Fibroblast of villous mesenchyme (primary cell): ENCODE measurements around the gene SNORC. TPM values are rescaled to one million over a fixed set of nuclear protein-coding genes. Genes with fewer than 3 reads are reported as not detected.
A peak's percentile ranks its signal among the peaks of the same experiment; 100 is the strongest.

Source experiments
- DNase-seq: peaks from one replicate; pipeline ENCODE4 v3.0.0-alpha.2; 2010; ENCODE audit warnings: low read depth
- H3K4me3 ChIP-seq: 2 replicates; pipeline ENCODE4 v1.5.1; 2011; ENCODE audit warnings: low read depth, mild to moderate bottlenecking, low read length
- total RNA-seq: library from RNA; depleted of rRNA; stranded (reverse); fragments of >200 nt; gene quantifications from 2 replicates; pipeline ENCODE4 v1.2.3, GENCODE V29; 2012
- TF ChIP-seq, protein P1 (sequence below): IDR thresholded peaks from 2 replicates; pipeline ENCODE4 v1.5.1; 2012; ENCODE audit warnings: low read depth, mild to moderate bottlenecking, low read length; ENCODE audit not compliant: insufficient read depth

SNORC gene
- total RNA-seq, 1 donor = 0.86 TPM

DNA sequence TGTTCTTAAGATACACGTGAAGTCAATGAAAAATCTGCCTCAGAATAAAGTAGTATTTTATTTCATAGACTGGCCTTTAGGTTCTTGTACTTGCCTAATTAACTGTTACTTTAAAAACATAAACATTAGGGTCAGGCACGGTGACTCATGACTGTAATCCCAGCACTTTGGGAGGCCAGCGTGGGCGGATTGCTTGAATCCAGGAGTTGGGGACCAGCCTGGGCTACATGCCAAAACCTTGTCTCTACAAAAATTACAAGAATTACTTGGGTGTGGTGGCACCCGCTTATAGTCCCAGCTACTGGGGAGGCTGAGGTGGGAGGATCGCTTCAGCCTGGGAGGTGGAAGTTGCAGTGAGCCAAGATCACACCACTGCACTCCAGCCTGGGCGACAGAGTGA, 16.0 kb upstream of the SNORC start:
- no peak overlapping the region for H3K4me3 ChIP-seq
- DNase-seq = peak; percentile 91
- TF ChIP-seq, protein P1, sequence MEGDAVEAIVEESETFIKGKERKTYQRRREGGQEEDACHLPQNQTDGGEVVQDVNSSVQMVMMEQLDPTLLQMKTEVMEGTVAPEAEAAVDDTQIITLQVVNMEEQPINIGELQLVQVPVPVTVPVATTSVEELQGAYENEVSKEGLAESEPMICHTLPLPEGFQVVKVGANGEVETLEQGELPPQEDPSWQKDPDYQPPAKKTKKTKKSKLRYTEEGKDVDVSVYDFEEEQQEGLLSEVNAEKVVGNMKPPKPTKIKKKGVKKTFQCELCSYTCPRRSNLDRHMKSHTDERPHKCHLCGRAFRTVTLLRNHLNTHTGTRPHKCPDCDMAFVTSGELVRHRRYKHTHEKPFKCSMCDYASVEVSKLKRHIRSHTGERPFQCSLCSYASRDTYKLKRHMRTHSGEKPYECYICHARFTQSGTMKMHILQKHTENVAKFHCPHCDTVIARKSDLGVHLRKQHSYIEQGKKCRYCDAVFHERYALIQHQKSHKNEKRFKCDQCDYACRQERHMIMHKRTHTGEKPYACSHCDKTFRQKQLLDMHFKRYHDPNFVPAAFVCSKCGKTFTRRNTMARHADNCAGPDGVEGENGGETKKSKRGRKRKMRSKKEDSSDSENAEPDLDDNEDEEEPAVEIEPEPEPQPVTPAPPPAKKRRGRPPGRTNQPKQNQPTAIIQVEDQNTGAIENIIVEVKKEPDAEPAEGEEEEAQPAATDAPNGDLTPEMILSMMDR = no peak

DNA sequence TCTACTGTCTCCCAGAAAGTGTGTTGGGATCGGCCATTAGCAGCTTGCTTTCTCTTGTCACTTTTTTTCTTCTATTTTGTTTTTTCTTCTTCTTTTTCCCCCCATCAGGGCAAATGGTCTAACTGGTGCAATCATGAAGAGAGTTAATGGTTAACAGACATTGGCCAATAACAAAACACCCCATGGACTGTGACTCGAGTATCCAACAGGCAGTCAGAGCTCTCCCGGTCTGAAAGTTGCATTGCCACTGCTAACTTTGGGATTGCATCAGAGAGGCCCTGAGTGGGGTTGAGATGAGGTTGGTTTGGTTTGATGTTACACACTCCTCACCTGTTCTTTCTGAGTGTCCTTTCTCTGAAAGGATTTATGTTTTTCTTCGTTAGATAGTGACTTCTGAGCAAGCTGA, 12.9 kb upstream of the SNORC start:
- TF ChIP-seq, protein P1 = no peak

DNA sequence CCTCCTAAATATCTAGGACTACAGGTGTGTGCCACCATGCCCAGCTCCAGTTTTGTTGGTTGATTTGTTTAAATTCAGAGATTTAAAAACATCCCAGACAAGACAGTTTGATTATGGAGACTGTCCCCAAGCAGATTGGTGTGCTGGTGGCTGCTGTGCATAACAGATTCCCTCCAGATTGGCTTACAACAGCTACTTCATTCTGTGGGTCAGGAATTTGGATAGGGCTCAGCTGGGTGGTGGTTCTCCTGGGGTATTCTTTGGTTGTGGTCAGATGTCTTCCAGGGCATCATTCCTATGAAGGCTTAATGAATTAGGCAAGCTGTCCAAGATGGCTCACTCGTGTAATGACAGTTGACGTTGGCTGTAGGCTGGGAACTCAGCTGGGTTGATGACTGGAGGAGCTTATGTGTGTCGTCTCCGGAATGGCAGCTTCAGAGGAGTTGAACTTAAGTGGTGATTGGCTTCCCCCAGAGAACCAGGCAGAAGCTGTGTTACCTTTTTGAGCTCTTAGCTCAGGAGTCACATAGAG, 10.6 kb upstream of the SNORC start:
- TF ChIP-seq, protein P1 = no peak
- no peak overlapping the region for H3K4me3 ChIP-seq
- no peak for DNase-seq

More for the DNA sequence above, 12.9 kb upstream of the SNORC start:
- peak; percentile 48 for DNase-seq
- H3K4me3 ChIP-seq = no peak overlapping the region

DNA sequence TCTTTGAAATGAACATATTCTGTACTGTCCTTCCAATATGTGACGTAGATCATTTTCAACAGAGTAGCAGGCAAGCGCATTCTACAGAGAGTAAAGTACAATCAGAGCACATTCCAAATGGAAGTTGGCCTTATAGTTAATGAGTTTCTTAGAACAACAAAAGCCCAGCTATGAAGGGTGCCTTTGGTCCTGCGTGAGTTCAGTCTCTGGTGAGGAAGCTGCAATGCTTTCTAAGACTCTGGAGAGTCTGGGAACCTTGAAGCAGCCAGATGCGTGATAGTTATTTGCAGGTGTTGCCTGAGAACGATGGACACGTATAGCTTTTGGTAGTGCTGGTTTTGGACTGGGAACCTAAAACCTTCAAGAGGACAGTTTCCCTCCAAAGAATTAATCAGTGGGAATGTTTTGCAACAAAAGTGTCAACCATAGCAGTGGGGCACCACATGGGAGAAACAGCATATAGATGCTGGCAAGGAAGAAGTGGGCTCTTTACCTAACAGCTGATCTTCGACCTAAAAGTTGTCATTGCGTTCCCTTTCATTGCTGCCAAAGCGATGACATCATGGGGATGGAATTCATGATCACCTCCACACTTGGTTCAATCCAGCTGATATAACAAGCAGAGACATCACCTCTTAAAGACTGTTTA, 9.3 kb upstream of the SNORC start:
- H3K4me3 ChIP-seq = no peak overlapping the region
- no peak for DNase-seq
- TF ChIP-seq, protein P1 = no peak

DNA sequence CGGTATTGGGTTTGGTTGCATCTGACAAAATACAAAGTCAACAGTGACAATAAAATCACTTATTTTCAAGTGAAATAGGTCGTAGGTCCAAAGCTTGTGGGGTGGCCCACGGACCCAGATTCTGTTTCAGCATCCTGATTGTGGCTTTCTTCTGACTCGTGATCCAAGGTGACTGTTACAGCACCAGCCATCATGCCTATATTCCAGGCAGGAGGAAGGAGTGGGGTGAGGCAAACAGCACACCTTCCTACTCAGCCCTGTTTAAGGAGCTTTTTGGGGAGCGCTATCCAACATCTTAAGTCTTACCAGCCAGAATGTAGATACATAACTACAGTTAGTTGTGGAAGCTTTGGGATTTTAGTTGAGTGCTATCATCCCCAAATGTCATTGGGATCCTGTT, 8.7 kb upstream of the SNORC start:
- TF ChIP-seq, protein P1 = no peak
- no peak overlapping the region for H3K4me3 ChIP-seq
- DNase-seq = no peak

DNA sequence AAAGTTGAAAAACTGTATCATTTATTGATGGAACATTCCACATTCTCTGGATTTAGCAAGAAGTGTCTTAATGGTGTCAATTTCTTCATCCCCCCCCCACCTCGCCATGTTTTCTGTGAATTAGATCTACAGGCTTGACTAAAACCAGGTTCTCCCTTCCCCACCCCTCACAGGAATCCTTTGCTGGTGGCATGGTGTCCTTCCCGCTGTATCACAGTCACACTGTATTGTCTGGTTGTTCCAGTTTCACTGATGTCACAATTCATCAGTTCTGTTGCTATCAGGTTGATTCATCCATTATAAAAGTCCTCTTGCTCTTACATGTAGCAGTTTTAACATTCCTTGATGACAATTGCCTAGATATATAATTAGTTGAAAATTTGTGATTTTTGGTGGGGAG, 6.1 kb upstream of the SNORC start:
- H3K4me3 ChIP-seq = no peak overlapping the region
- TF ChIP-seq, protein P1 = no peak
- DNase-seq = no peak

DNA sequence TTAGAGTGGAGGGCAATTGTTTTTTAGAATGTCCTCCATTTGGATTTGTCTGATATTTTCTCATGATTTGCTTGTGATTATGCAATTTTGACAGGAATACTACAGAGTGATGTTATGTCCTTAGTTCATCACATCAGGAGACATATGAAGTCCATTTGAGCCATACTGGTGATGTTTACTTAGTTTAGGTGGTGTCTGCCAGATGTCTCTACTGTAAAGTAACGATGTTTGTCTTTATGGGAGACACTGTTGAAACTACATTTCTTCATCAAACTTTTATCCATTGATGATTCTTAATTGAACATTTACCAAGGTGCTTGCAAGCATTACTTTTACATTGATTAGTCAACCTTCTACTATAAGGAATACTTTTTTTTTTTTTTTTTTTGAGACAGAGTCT, 4.9 kb upstream of the SNORC start:
- TF ChIP-seq, protein P1 = no peak
- no peak for DNase-seq
- no peak overlapping the region for H3K4me3 ChIP-seq
